ENCODE data around the gene TRIOBP. TPM values are rescaled to one million over a fixed set of nuclear protein-coding genes. Genes with fewer than 3 reads are reported as not detected.
"Not testable (repeated sequence)": the region's sequence is repeated elsewhere in the genome, so short reads cannot be mapped to it uniquely, and the experiment has no call there.

Gene TRIOBP
- total RNA-seq, 1 donor from 2014 or later, result 103 TPM

DNA sequence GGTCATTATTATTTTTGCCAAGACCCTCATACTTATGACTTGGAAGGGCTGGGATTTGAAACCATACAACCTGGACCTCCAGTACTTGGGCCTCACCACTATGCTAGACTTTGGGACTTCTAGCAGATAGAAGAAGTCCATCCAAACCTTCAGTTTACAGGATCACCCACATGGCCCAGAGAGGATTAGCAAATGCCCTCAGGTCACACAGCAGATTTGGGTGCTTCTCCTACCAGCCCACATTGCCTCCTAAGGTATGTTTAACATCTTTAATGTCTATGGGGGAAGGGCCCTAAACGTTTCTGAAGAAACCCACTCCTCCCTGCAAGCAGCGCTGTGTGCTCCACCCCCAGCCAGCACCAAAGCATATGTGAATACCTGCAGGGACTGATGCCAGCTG, 93.4 kb downstream of the TRIOBP start:
- no peak for DNase-seq (ENCODE audit: extremely low spot score, unreplicated experiment)
- Mint-ChIP-seq H3K4me1 (ENCODE audit: unreplicated experiment) (peaks cover 4% of the 10 kb centered on the region), H3K9me3 (ENCODE audit: unreplicated experiment) (no peaks in the 10 kb centered on the region), H3K27ac (ENCODE audit: unreplicated experiment) (no peak overlapping the region), H3K27me3 (ENCODE audit: unreplicated experiment) (no peaks in the 10 kb centered on the region), H3K36me3 (ENCODE audit: unreplicated experiment) (no peaks in the 10 kb centered on the region), H3K4me3 (ENCODE audit: unreplicated experiment) (no peak overlapping the region)
- TF ChIP-seq, protein P1, sequence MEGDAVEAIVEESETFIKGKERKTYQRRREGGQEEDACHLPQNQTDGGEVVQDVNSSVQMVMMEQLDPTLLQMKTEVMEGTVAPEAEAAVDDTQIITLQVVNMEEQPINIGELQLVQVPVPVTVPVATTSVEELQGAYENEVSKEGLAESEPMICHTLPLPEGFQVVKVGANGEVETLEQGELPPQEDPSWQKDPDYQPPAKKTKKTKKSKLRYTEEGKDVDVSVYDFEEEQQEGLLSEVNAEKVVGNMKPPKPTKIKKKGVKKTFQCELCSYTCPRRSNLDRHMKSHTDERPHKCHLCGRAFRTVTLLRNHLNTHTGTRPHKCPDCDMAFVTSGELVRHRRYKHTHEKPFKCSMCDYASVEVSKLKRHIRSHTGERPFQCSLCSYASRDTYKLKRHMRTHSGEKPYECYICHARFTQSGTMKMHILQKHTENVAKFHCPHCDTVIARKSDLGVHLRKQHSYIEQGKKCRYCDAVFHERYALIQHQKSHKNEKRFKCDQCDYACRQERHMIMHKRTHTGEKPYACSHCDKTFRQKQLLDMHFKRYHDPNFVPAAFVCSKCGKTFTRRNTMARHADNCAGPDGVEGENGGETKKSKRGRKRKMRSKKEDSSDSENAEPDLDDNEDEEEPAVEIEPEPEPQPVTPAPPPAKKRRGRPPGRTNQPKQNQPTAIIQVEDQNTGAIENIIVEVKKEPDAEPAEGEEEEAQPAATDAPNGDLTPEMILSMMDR (IDR thresholded peaks at IDR 0.05), result no peak

- Mint-ChIP-seq H3K4me3 (ENCODE audit: unreplicated experiment) (no peak overlapping the region), H3K4me1 (ENCODE audit: unreplicated experiment) (peaks cover 4% of the 10 kb centered on the region), H3K9me3 (ENCODE audit: unreplicated experiment) (no peaks in the 10 kb centered on the region), H3K27ac (ENCODE audit: unreplicated experiment) (no peak overlapping the region), H3K27me3 (ENCODE audit: unreplicated experiment) (no peaks in the 10 kb centered on the region), H3K36me3 (ENCODE audit: unreplicated experiment) (no peaks in the 10 kb centered on the region)
- no peak for DNase-seq (ENCODE audit: extremely low spot score, unreplicated experiment)
- TF ChIP-seq, protein P1 (IDR thresholded peaks at IDR 0.05), result no peak
These were observed 95.6 kb downstream of the TRIOBP start for GRCh38 chr22:37792494-37792893.

- peaks cover 6% of the 10 kb centered on the region for H3K27me3 Mint-ChIP-seq (ENCODE audit: unreplicated experiment)
- no peak overlapping the region for H3K4me3 Mint-ChIP-seq (ENCODE audit: unreplicated experiment)
- peaks cover 4% of the 10 kb centered on the region for H3K4me1 Mint-ChIP-seq (ENCODE audit: unreplicated experiment)
- TF ChIP-seq, protein P1 (IDR thresholded peaks at IDR 0.05), result no peak
- H3K36me3 Mint-ChIP-seq (ENCODE audit: unreplicated experiment), result no peaks in the 10 kb centered on the region
- H3K9me3 Mint-ChIP-seq (ENCODE audit: unreplicated experiment), result no peaks in the 10 kb centered on the region
- no peak overlapping the region for H3K27ac Mint-ChIP-seq (ENCODE audit: unreplicated experiment)
- no peak for DNase-seq (ENCODE audit: extremely low spot score, unreplicated experiment)
These were observed 97.5 kb downstream of the TRIOBP start for GRCh38 chr22:37794376-37794775.

DNA sequence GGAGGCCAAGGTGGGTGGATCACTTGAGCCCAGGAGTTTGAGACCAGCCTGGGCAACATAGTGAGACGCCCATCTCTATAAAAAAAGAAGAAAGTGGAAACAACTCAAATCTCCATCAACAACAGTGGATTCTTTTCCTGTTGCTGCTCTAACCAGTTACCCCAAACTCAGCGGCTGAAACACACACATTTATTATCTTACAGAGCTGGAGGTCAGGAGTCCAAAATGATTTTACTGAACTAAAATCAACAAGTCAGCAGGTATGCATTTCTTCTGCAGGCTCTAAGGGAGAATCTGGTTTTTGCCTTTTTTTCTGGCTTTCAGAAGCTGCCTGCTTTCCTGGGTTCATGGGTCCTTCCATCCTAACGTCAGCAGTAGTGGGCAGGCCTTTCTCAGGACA, 99.2 kb downstream of the TRIOBP start:
- H3K4me1 Mint-ChIP-seq (ENCODE audit: unreplicated experiment), result peaks cover 4% of the 10 kb centered on the region
- H3K27ac Mint-ChIP-seq (ENCODE audit: unreplicated experiment), result no peak overlapping the region
- no peaks in the 10 kb centered on the region for H3K36me3 Mint-ChIP-seq (ENCODE audit: unreplicated experiment)
- no peaks in the 10 kb centered on the region for H3K9me3 Mint-ChIP-seq (ENCODE audit: unreplicated experiment)
- peaks cover 7% of the 10 kb centered on the region for H3K27me3 Mint-ChIP-seq (ENCODE audit: unreplicated experiment)
- no peak for DNase-seq (ENCODE audit: extremely low spot score, unreplicated experiment)
- TF ChIP-seq, protein P1 (IDR thresholded peaks at IDR 0.05), result no peak
- no peak overlapping the region for H3K4me3 Mint-ChIP-seq (ENCODE audit: unreplicated experiment)

DNA sequence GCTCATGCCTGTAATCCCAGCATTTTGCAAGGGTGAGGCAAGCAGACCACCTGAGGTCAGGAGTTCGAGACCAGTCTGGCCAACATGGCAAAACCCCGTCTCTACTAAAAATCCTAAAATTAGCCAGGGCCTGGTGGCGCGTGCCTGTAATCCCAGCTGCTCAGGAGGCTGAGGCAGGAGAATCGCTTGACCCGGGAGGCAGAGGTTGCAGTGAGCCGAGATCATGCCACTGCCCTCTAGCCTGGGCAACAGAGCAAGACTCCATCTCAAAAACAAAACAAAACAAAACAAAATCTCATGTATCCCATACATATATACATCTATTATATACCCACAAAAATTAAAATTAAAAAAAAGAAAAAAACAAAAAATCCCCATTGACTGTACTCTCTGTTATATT, 100.4 kb downstream of the TRIOBP start:
- not testable (repeated sequence) for H3K4me3 Mint-ChIP-seq (ENCODE audit: unreplicated experiment); H3K27ac Mint-ChIP-seq (ENCODE audit: unreplicated experiment); H3K36me3 Mint-ChIP-seq (ENCODE audit: unreplicated experiment); H3K9me3 Mint-ChIP-seq (ENCODE audit: unreplicated experiment); H3K4me1 Mint-ChIP-seq (ENCODE audit: unreplicated experiment); DNase-seq (ENCODE audit: extremely low spot score, unreplicated experiment); H3K27me3 Mint-ChIP-seq (ENCODE audit: unreplicated experiment)

DNA sequence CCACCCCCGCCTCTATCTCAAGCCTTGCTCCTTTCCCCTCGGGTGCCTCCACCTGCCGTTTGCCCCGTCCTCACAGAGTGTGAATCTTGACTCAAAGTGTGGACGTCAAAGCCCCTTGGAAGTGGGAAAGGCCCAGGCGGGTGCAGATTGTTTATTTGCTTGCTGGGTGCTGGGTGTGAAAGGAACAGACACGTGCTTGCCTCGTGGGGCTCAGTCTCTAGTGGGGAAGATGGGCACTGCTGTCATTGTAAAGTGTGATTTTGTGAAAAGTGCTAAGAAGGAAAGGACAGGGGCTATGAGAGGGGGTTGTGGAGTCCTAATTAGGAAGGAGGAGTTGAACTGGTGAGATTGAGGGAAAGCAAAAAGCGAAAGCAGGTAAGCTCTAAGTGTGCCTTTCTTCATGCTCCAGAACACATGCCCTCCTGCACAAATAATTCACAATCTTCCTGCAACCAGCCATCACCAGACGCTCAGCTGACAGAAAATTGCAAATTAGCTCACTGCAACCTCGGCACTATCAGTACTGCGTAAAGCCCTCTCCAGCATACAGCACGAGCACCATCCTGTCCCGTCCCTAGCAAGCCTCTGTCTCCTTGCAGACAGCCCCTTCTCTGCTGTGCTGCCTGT, 101.1 kb downstream of the TRIOBP start:
- Mint-ChIP-seq H3K36me3 (ENCODE audit: unreplicated experiment) (no peaks in the 10 kb centered on the region), H3K27ac (ENCODE audit: unreplicated experiment) (no peak overlapping the region)

GRCh38 chr22:37799979-37800378, 103.1 kb downstream of the TRIOBP start:
- not testable (repeated sequence) for H3K4me3 Mint-ChIP-seq (ENCODE audit: unreplicated experiment); H3K9me3 Mint-ChIP-seq (ENCODE audit: unreplicated experiment); H3K27ac Mint-ChIP-seq (ENCODE audit: unreplicated experiment); DNase-seq (ENCODE audit: extremely low spot score, unreplicated experiment); H3K27me3 Mint-ChIP-seq (ENCODE audit: unreplicated experiment); H3K36me3 Mint-ChIP-seq (ENCODE audit: unreplicated experiment)
- H3K4me1 Mint-ChIP-seq (ENCODE audit: unreplicated experiment), result peaks cover 16% of the 10 kb centered on the region

More for the DNA sequence above, 101.1 kb downstream of the TRIOBP start:
- H3K4me3 Mint-ChIP-seq (ENCODE audit: unreplicated experiment), result no peak overlapping the region
- peaks cover 9% of the 10 kb centered on the region for H3K4me1 Mint-ChIP-seq (ENCODE audit: unreplicated experiment)
- TF ChIP-seq, protein P1 (IDR thresholded peaks at IDR 0.05), result no peak
- DNase-seq (ENCODE audit: extremely low spot score, unreplicated experiment), result no peak
- H3K9me3 Mint-ChIP-seq (ENCODE audit: unreplicated experiment), result no peaks in the 10 kb centered on the region
- H3K27me3 Mint-ChIP-seq (ENCODE audit: unreplicated experiment), result peaks cover 7% of the 10 kb centered on the region
